HFFc6 (cell line): ENCODE results near the gene BCAT1. TPM values are rescaled to one million over a fixed set of nuclear protein-coding genes. Genes with fewer than 3 reads are reported as not detected.

Experiments used
- DNase-seq: peaks from one replicate; pipeline ENCODE4 v3.0.0-alpha.2; 2018
- H3K27ac Mint-ChIP-seq: 2 replicates; pipeline ENCODE4 v1.8.0; 2020; ENCODE audit warnings: mild to moderate bottlenecking, mixed read lengths
- H3K27me3 Mint-ChIP-seq: 2 replicates; pipeline ENCODE4 v1.8.0; 2021; ENCODE audit warnings: mild to moderate bottlenecking, moderate library complexity, mixed read lengths; ENCODE audit not compliant: insufficient read depth
- H3K36me3 Mint-ChIP-seq: 2 replicates; pipeline ENCODE4 v1.8.0; 2021; ENCODE audit warnings: low read depth, mixed read lengths
- H3K4me1 Mint-ChIP-seq: 2 replicates; pipeline ENCODE4 v1.8.0; 2020; ENCODE audit warnings: low read depth, mixed read lengths
- H3K4me3 Mint-ChIP-seq: 2 replicates; pipeline ENCODE4 v1.8.0; 2020; ENCODE audit warnings: mild to moderate bottlenecking, moderate library complexity, mixed read lengths
- H3K9me3 Mint-ChIP-seq: 2 replicates; pipeline ENCODE4 v1.8.0; 2020; ENCODE audit warnings: mild to moderate bottlenecking, mixed read lengths
- CTCF ChIP-seq: fragments of 200-600 bp; sonication (generic); IDR thresholded peaks from 2 replicates; pipeline ENCODE4 v1.5.0; 2021; ENCODE audit warnings: antibody characterized with exemption, mild to moderate bottlenecking
- total RNA-seq, 6 experiments: library from RNA; stranded (reverse); fragmentation: NEBNext Ultra II Directional; extraction: Animal tissue kit (Norgen Biotek cat#: 25700); gene quantifications; 2 replicates in 1 of 6; 3 replicates in 5 of 6; pipeline ENCODE4 v1.2.3, GENCODE V29; 2021

The BCAT1 gene
- total RNA-seq, 6 experiments from 2014 or later: 156 to 180 (median 173) TPM

- Mint-ChIP-seq H3K9me3 (no peaks in the 10 kb centered on the region), H3K4me1 (no peaks in the 10 kb centered on the region), H3K27ac (no peak overlapping the region), H3K27me3 (peaks cover 26% of the 10 kb centered on the region), H3K4me3 (no peak overlapping the region), H3K36me3 (no peaks in the 10 kb centered on the region)
- DNase-seq: no peak
- TF ChIP-seq CTCF: no peak
Observed at GRCh38 chr12:24974216-24974615, 25.3 kb upstream of the BCAT1 start.

DNA sequence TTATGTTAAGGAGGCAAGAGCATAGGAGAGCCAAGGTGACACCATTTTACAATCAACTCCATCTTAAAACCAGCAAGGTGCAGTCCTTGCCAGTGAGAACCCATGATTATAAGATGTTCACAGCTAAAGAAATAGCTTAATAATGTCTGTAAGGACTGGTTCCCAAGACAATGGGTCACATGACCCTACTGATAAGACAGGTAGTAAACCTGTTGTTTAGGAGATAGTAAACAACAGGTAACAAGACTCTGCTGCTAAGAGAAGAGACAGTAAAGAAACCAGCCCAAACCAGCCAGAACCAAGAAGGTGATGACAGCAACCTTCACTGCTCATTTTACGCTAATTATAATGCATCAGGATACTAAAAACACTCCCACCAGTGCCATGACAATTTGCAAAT lies 23.2 kb upstream of the BCAT1 start:
- Mint-ChIP-seq H3K9me3 (no peaks in the 10 kb centered on the region), H3K4me1 (no peaks in the 10 kb centered on the region), H3K27ac (no peak overlapping the region), H3K36me3 (no peaks in the 10 kb centered on the region), H3K27me3 (peaks cover 20% of the 10 kb centered on the region; the same call in 1 of the 2 replicates), H3K4me3 (no peak overlapping the region)
- no peak for DNase-seq
- TF ChIP-seq CTCF: no peak

GRCh38 chr12:24970177-24970576 lies 21.3 kb upstream of the BCAT1 start:
- no peak overlapping the region for H3K27ac Mint-ChIP-seq
- peaks cover 17% of the 10 kb centered on the region; the same call in 1 of the 2 replicates for H3K27me3 Mint-ChIP-seq
- H3K36me3 Mint-ChIP-seq: no peaks in the 10 kb centered on the region
- no peak for DNase-seq
- peaks cover 6% of the 10 kb centered on the region for H3K4me1 Mint-ChIP-seq
- H3K9me3 Mint-ChIP-seq: peaks cover under 1% of the 10 kb centered on the region; the same call in 1 of the 2 replicates
- H3K4me3 Mint-ChIP-seq: no peak overlapping the region
- TF ChIP-seq CTCF: no peak

DNA sequence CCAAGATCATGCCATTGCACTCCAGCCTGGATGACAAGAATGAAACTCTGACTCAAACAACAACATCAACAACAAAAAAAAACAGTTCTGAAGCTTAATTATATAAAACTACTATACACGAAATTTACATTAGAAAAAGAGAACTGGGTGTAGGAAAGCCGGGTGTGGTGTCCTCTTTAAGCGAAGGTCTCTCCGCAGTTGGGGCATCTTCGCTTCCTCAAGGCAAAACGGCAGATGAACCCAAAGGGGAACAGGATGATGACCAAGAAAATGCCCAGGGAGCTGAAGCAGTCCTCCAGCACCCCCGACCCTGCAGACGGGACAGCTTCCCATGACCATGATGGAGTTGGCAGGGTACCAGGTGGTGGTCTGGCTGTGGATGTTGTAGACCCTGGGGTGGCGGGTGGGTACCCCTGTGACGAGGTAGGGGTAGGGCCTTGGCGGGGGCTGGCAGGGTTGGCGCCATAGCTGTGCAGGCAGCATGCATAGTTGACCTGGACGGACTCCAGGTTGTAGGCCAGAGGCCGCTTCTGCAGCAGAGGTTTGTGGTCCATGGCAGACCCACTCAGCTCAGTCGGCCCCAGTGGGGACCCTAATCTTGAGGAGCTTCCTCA lies 18.2 kb upstream of the BCAT1 start:
- Mint-ChIP-seq H3K27me3 (peaks cover 13% of the 10 kb centered on the region), H3K27ac (no peak overlapping the region), H3K9me3 (peaks cover 16% of the 10 kb centered on the region; the same call in 1 of the 2 replicates), H3K4me1 (peaks cover 6% of the 10 kb centered on the region), H3K4me3 (no peak overlapping the region), H3K36me3 (peaks cover 5% of the 10 kb centered on the region; the same call in 1 of the 2 replicates)
- TF ChIP-seq CTCF: no peak
- DNase-seq: no peak

DNA sequence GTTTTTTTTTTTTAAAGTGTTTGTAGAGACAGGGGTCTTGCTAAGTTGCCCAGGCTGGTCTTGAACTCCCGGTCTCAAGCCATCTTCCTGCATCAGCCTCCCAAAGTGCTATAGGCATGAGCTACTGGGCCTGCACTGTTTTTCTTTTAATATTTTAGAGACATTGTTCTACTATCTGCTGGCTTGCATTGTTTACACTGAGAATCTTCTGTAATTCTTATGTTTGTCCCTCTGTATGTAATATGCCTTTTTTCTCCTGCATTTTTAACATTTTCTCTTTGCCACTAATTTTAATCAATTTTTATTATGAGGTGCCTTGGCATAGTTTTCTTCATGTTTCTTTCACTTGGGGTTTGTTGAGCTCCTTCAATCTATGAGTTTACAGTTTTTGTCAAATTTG lies 15.4 kb upstream of the BCAT1 start:
- H3K4me1 Mint-ChIP-seq: peaks cover 6% of the 10 kb centered on the region
- peaks cover 2% of the 10 kb centered on the region for H3K27me3 Mint-ChIP-seq
- no peak for DNase-seq
- TF ChIP-seq CTCF: no peak
- peaks cover 16% of the 10 kb centered on the region; the same call in 1 of the 2 replicates for H3K9me3 Mint-ChIP-seq
- peaks cover 5% of the 10 kb centered on the region; the same call in 1 of the 2 replicates for H3K36me3 Mint-ChIP-seq
- no peak overlapping the region for H3K27ac Mint-ChIP-seq
- no peak overlapping the region for H3K4me3 Mint-ChIP-seq
